GM18526 (cell line): ENCODE measurements around the gene SRRM4.

Experiments used
- POLR2A ChIP-seq: IDR thresholded peaks from 3 replicates; pipeline ENCODE4 v1.6.1; 2011; ENCODE audit not compliant: insufficient read length; ENCODE audit errors: extremely low read depth

SRRM4 gene

GRCh38 chr12:119179335-119180021 is 198.1 kb downstream of the SRRM4 start:
- no peak for TF ChIP-seq POLR2A

- TF ChIP-seq POLR2A, result no peak
Observed at GRCh38 chr12:119180380-119181040, 199.2 kb downstream of the SRRM4 start.

- no peak for TF ChIP-seq POLR2A
Observed at GRCh38 chr12:119181202-119181601, 199.9 kb downstream of the SRRM4 start.

- no peak for TF ChIP-seq POLR2A
Observed at GRCh38 chr12:119181944-119182343, 200.6 kb downstream of the SRRM4 start.

GRCh38 chr12:119182701-119183493 is 201.6 kb downstream of the SRRM4 start:
- no peak for TF ChIP-seq POLR2A

GRCh38 chr12:119183942-119184695 is 202.8 kb downstream of the SRRM4 start:
- no peak for TF ChIP-seq POLR2A

GRCh38 chr12:119195256-119195655 is 213.9 kb downstream of the SRRM4 start:
- TF ChIP-seq POLR2A, result no peak

- TF ChIP-seq POLR2A, result no peak
Observed at GRCh38 chr12:119198440-119198839, 217.1 kb downstream of the SRRM4 start.

- TF ChIP-seq POLR2A, result no peak
Observed at GRCh38 chr12:119200601-119201000, 219.3 kb downstream of the SRRM4 start.

- no peak for TF ChIP-seq POLR2A
Observed at GRCh38 chr12:119201789-119202543, 220.6 kb downstream of the SRRM4 start.

- TF ChIP-seq POLR2A, result no peak
Observed at GRCh38 chr12:119202544-119202943, 221.2 kb downstream of the SRRM4 start.

GRCh38 chr12:119204131-119204530 is 222.8 kb downstream of the SRRM4 start:
- no peak for TF ChIP-seq POLR2A

- TF ChIP-seq POLR2A, result no peak
Observed at GRCh38 chr12:119204671-119205285, 223.4 kb downstream of the SRRM4 start.
